GM19468 (cell line): Measurements from ENCODE around the gene PDCD11.

Experiments
- ATAC-seq: cut with Tn5 transposase; IDR thresholded peaks from one replicate; pipeline ENCODE4 v1.9.1; 2021; ENCODE audit warnings: mild to moderate bottlenecking, moderate library complexity, moderate number of reproducible peaks; ENCODE audit not compliant: unreplicated experiment; ENCODE audit errors: extremely low read depth

PDCD11 gene

GRCh38 chr10:103447187-103447586 lies 50.8 kb downstream of the PDCD11 start:
- ATAC-seq: no peak

DNA sequence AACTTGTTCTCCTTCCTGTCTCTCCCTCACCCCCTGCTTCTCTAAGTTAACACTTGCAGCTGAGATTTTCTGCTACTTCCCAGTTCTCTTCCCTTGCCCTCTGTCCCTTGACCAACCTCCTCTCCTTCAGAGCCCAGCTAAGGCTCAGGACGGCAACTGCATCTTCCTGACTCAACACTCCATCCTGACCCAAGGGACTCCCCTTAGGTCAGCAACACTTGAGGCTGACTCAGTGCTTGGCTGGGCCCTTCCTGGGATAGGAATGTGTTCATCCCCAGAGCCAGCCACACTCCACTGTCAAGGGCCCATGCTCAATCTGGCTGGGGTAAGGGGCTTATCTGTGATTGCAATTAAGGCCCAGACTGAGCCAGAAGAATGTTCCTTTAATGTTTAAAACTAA lies 52.3 kb downstream of the PDCD11 start:
- ATAC-seq: no peak

DNA sequence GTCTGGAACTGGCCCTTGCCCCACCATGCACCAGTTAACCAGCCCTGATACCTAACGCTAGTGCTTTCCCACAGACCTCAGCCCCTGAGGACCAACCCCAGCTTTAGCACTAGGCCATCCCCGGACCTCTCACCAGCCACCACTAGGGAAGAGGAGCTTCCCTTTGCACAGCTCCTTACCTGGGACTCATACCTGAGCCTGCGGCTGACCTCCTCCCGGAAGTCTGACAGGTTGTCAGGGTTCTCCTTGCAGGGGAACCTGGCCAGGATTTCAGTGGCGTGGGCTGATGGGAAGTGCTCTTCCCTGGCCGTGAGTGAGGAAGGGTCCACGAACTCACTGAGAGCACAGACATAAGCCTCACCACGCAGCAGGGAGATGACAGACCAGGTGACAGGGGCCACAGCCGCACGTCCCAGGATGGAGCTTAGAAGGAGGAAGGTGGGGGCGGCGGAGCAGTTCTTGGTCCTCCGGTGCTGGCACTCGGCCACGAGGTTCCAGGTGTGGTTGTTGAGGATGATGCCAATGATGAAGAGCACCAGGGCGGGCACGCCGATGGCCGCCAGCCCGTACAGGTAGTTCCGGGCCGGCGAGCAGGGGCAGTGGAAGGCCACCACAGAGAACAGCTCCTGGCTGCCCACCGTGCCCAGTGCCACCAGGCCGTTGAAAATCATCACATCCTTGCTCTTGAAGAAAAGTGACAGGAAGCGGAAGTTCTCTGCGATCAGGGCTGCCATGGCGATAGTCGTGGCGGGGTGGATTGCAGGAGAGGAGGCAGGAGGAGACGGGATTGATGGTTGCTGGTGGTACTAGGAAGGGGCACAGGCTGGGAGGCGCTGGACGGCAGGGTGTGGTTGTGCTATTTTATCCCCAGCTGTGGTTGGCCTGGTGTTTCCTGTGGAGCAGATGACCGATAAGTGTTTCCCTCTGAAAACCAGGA lies 53.0 kb downstream of the PDCD11 start:
- ATAC-seq: no peak

- ATAC-seq: no peak
Measured at GRCh38 chr10:103450201-103450695, 53.8 kb downstream of the PDCD11 start.

- ATAC-seq: no peak
Measured at GRCh38 chr10:103451091-103451813, 54.8 kb downstream of the PDCD11 start.

DNA sequence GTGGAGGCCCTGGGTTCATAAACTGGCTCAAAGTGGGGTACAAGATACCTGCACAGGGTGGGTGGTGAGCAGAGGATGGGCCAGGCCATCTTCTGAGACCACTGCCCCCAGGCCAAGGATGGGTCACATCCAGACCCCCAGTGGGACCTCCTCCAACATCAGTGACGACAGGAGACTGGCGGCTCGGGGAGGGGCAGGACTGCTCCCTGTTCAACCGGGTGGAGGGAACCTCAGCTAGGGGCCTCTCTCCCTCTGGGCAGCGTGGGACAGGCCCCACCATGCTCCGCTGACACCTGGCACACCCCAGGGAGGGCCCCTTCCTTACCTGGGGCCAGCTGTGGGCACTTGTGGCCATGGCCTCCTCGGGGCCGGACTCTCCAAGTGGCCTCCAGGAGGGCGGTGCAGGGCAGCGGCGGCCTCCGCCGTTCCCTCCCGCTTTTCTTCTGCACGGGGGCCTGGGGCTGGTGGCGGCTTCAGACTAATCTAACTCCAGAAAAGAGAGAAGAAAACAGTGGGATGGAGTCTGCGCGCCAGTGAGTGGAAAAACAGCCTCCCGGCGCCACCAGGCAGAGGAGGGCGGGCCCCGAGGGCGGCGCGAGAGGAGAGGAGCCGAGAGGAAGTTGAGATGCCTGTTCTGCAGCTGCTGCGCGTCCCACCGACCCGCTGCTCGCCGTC lies 55.5 kb downstream of the PDCD11 start, which contains the start of gene CALHM2:
Gene CALHM2 (minus strand): TSS at position 540 of the 675 bp plus-strand sequence. CDS start 2,429 bp downstream, outside the sequence.
- no peak for ATAC-seq

GRCh38 chr10:103452506-103453230 lies 56.2 kb downstream of the PDCD11 start:
- no peak for ATAC-seq

DNA sequence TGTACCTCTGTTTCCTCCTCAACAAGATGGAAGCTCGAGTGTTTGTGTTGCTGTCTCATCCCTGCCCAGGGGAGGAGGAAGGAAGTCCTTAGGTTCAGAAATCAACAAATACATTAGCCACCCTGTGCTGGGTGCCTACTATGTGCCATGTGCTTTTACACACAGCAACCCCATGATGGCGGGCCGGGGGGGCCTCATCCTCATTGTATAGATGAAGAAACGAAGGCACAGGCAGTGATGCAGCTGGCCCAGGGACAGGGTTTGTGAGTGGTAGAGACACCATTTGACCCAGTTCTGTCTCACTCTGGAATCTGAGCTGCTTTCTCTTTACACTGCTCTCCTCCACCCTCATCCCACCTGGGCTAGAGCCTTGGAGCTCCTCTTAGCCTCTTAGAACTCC lies 57.6 kb downstream of the PDCD11 start:
- no peak for ATAC-seq

DNA sequence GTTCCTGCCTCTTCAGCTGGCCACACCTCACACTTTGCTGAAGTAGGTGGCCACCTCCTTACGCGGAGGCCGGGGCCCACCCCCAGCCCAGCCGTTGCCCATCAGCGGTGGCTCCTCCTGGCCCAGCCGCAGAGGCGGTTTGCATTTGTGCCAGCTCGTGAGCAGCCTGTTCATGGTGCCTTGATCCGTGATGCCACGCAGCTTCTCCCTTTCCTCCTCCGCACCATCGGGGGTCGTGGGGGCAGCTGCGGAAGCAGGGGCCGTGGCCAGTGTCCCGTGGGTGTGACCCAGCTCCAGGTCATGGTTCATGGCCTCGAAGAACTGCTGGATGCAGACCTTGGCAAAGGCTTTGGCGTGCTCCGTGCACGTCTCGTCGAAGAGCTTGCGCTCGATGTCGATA lies 58.8 kb downstream of the PDCD11 start:
- no peak for ATAC-seq

DNA sequence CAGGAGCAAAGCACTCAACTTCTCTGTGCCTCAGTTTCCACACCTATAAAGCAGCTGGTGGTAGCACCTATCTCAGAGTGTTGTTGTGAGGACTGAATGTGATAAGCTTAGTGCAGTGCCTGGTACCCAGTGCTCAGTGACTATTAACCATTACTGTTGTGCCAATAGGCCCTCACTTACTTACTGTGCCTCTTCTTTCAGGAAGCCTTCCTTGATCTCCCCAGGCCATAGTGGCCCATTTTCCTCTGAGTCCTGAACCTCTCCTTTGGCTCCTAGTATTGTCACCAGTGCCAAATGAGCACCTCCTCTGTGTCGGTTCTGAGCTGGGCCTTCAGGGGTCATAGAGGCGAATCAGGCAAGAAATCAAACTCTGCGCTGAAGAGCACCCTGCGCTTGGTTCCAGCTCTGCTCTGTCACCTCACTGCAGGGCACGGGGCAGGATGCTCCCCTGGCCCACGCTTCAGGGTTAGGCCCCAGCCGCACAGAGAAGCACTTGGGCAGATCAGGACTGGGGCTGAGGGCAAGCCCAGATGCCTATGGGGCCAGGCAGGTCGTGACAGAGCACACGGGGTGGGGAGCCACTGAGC lies 59.7 kb downstream of the PDCD11 start:
- ATAC-seq: no peak

GRCh38 chr10:103457176-103457712 lies 60.8 kb downstream of the PDCD11 start:
- no peak for ATAC-seq

DNA sequence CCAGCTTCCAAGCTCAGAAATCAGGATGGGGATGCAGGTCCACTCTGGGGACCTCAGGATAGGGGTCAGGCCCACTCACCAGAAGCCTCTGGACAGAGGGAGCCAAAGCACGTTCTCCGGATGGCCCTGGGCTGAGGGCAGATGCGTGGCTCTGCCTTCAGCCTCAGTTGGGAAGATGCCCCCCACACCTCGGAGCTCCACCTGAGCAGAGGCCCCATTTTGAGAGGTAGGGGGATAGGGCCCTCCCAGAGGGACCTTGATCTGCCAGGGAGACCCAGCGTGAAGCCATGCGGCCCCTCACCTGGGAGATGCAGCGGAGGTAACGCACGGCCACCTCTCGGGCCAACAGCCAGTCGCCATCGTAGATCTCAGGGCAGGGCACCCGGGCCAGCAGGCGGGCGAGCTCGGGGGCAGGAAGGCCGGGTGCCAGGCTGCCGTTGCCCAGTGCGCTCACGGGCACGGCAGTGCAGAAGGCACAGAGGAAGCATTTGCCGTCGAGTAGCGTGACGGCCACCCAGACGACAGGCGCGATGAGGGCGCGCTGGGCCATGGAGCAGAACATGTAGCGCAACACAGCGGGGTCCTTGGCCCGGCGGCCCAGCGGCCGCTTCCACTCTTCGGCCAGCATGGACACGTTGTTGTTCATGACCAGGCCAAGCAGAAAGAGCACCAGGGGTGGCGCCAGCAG lies 61.6 kb downstream of the PDCD11 start:
- ATAC-seq: no peak

GRCh38 chr10:103458720-103459119 lies 62.3 kb downstream of the PDCD11 start, which contains the start of gene CALHM1:
TSS of gene CALHM1 (minus strand) at chr10:103458900. CDS start at chr10:103458751, 149 bp downstream.
- no peak for ATAC-seq

DNA sequence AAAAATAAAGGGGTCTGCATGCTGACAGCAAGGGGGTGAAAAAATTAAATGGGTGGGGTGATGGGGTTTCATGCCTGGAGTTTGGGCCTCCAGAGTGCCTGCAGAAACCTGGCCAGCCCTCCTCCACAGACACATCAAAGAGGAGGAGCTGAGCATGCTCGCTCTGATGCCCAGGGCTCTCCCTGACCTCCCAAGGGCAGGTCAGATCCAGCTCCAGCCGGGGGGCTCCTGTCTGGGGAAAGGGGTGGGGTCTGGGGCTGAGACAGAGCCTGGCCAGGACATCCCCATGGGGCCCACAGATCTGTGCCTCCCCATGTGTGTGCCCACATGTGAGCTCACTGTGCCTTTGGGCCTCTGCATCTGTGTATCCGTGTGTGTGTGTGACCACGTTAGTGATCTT lies 63.2 kb downstream of the PDCD11 start:
- ATAC-seq: no peak

- no peak for ATAC-seq
Measured at GRCh38 chr10:103463499-103463898, 67.1 kb downstream of the PDCD11 start.

GRCh38 chr10:103465411-103466179 lies 69.2 kb downstream of the PDCD11 start:
- ATAC-seq: no peak

GRCh38 chr10:103466734-103467133 lies 70.3 kb downstream of the PDCD11 start:
- ATAC-seq: no peak

DNA sequence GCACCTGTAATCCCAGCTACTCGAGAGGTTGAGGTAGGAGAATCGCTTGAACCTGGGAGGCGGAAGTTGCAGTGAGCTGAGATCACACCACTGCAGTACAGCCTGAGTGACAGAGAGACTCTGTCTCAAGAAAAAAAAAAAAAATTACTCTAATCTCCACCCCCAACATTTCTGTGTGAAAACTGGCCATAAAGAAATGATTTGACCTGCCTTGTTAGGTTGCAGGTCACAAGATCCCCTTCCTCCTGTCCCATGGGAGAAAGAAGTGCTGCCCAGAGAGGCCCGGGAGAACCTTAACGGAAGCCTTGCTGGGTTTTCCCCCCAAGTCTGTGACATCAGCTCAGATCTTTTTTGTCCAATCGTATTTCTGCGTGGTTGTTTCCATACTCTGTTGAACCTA lies 71.0 kb downstream of the PDCD11 start:
- ATAC-seq: no peak
